HEK293 (cell line): ENCODE data around the gene WDR55.

Source experiments
- CTCF ChIP-seq: fragments of 450-650 bp; formaldehyde crosslinking; IDR thresholded peaks from 2 replicates; pipeline ENCODE4 v1.5.1; 2016; ENCODE audit warnings: missing biosample characterization, missing genetic modification characterization
- HOXA7 ChIP-seq: sonication (generic); formaldehyde crosslinking; IDR thresholded peaks from 2 replicates; pipeline ENCODE4 v1.8.1; 2022; ENCODE audit warnings: missing genetic modification reagents, borderline replicate concordance
- REST ChIP-seq: fragments of 450-650 bp; formaldehyde crosslinking; IDR thresholded peaks from 2 replicates; pipeline ENCODE4 v1.5.1; 2016; ENCODE audit warnings: missing biosample characterization, missing genetic modification characterization
- TCF7L2 ChIP-seq: IDR thresholded peaks from 2 replicates; pipeline ENCODE4 v1.6.1; 2011; ENCODE audit warnings: low read depth, mild to moderate bottlenecking, inconsistent platforms, low read length, moderate library complexity, borderline replicate concordance
- YY1 ChIP-seq: fragments of 450-650 bp; formaldehyde crosslinking; IDR thresholded peaks from 2 replicates; pipeline ENCODE4 v1.5.1; 2018; ENCODE audit warnings: missing biosample characterization, missing genetic modification characterization
- ZBTB7A ChIP-seq: fragments of 450-650 bp; formaldehyde crosslinking; IDR thresholded peaks from 2 replicates; pipeline ENCODE4 v1.5.1; 2016; ENCODE audit warnings: low read depth, missing biosample characterization, missing genetic modification characterization
- ZNF121 ChIP-seq: fragments of 450-650 bp; formaldehyde crosslinking; IDR thresholded peaks from 2 replicates; pipeline ENCODE4 v1.5.1; 2016; ENCODE audit warnings: missing biosample characterization, missing genetic modification characterization
- ZNF184 ChIP-seq: fragments of 450-650 bp; IDR thresholded peaks from 2 replicates; pipeline ENCODE4 v1.5.1; 2018; ENCODE audit warnings: missing biosample characterization, mild to moderate bottlenecking, missing genetic modification characterization
- ZNF426 ChIP-seq: fragments of 450-650 bp; formaldehyde crosslinking; IDR thresholded peaks from 2 replicates; pipeline ENCODE4 v1.5.1; 2017; ENCODE audit warnings: missing biosample characterization, missing genetic modification characterization, mild to moderate bottlenecking, inconsistent platforms, moderate library complexity

GRCh38 chr5:140632366-140633020, 32.2 kb upstream of the WDR55 start:
- TF ChIP-seq CTCF (tag by site-specific recombination) (no peak), HOXA7 (CRISPR knock-in tag) (no peak), ZNF184 (tag by site-specific recombination) (no peak), REST (tag by site-specific recombination) (no peak), ZNF426 (tag by site-specific recombination) (no peak), TCF7L2 (no peak), YY1 (no peak), ZNF121 (tag by site-specific recombination) (no peak), ZBTB7A (tag by site-specific recombination) (no peak)
